GM12891 (cell line): ENCODE measurements around the gene P2RY8.

ENCODE experiments used
- POLR2A ChIP-seq: IDR thresholded peaks from 2 replicates; pipeline ENCODE4 v1.6.1; 2011; ENCODE audit warnings: low read depth, low read length, control low read depth
- POLR2AphosphoS5 ChIP-seq: IDR thresholded peaks from 2 replicates; pipeline ENCODE4 v1.6.1; 2011; ENCODE audit warnings: low read depth, low read length, control low read depth
- TAF1 ChIP-seq: IDR thresholded peaks from 2 replicates; pipeline ENCODE4 v1.6.1; 2011; ENCODE audit warnings: low read depth, low read length, control low read depth

- TF ChIP-seq POLR2A (no peak), POLR2AphosphoS5 (no peak), TAF1 (no peak)
These were observed 106.5 kb downstream of the P2RY8 start for GRCh38 chrX:1430451-1430850.
